CD14-positive monocyte (primary cell): ENCODE measurements around the gene SPESP1. TPM values are rescaled to one million over a fixed set of nuclear protein-coding genes. Genes with fewer than 3 reads are reported as not detected.
"Not testable (repeated sequence)": the region's sequence is repeated elsewhere in the genome, so short reads cannot be mapped to it uniquely, and the experiment has no call there.

Experiments used
- DNase-seq, 3 donors: peaks; one replicate each; pipeline ENCODE4 v3.0.0-alpha.2; 2011 to 2022
- H2AFZ ChIP-seq: 2 replicates; pipeline ENCODE4 v1.6.0; 2012; ENCODE audit warnings: mild to moderate bottlenecking, low read depth, low read length, inconsistent platforms; ENCODE audit not compliant: insufficient read depth, poor library complexity, severe bottlenecking
- H3K27ac ChIP-seq, 2 donors: 1 replicate in 1 of 2; 2 replicates in 1 of 2; pipeline ENCODE4 v1.5.1; 2012 to 2013; ENCODE audit warnings: low read length in 2 of 2, control low read depth in 1 of 2, inconsistent platforms in 1 of 2, low read depth in 1 of 2, mild to moderate bottlenecking in 1 of 2
- H3K27me3 ChIP-seq, 2 donors: one replicate each; pipeline versions ENCODE4 v1.6.0 to v1.6.1; 2011 to 2013; ENCODE audit warnings: low read length in 2 of 2; ENCODE audit not compliant: control insufficient read depth in 2 of 2, insufficient read depth in 2 of 2
- H3K36me3 ChIP-seq, 2 donors: replicated peaks in 1 of 2; 1 replicate in 1 of 2; 2 replicates in 1 of 2; pipeline versions ENCODE4 v1.5.1 to v1.6.1; 2012 to 2013; ENCODE audit warnings: low read length in 2 of 2, control low read depth in 1 of 2, inconsistent platforms in 1 of 2, mild to moderate bottlenecking in 1 of 2; ENCODE audit not compliant: insufficient read depth in 2 of 2, control insufficient read depth in 1 of 2
- H3K4me1 ChIP-seq, 2 donors: 1 replicate in 1 of 2; 2 replicates in 1 of 2; pipeline versions ENCODE4 v1.5.1 to v1.6.1; 2012 to 2013; ENCODE audit warnings: low read length in 2 of 2, control low read depth in 1 of 2, inconsistent platforms in 1 of 2, mild to moderate bottlenecking in 1 of 2, moderate library complexity in 1 of 2; ENCODE audit not compliant: insufficient read depth in 2 of 2, control insufficient read depth in 1 of 2
- H3K4me2 ChIP-seq: replicated peaks from 2 replicates; pipeline ENCODE3; 2012; ENCODE audit warnings: low read length, moderate library complexity, mild to moderate bottlenecking; ENCODE audit not compliant: poor library complexity, severe bottlenecking; ENCODE audit errors: extremely low read depth
- H3K4me3 ChIP-seq, 3 experiments: fragments of 200-600 bp in 1 of 3; sonication (generic) in 1 of 3; replicated peaks in 1 of 3; 1 replicate in 2 of 3; 2 replicates in 1 of 3; pipeline ENCODE4 v1.5.1; 2011 to 2013; ENCODE audit warnings: low read length in 3 of 3, mild to moderate bottlenecking in 3 of 3, control low read depth in 2 of 3, low read depth in 2 of 3, inconsistent platforms in 1 of 3, moderate library complexity in 1 of 3
- H3K79me2 ChIP-seq: 2 replicates; pipeline ENCODE4 v1.6.0; 2012; ENCODE audit warnings: mild to moderate bottlenecking, control low read depth, inconsistent platforms, low read length, moderate library complexity; ENCODE audit not compliant: insufficient read depth
- H3K9ac ChIP-seq: 2 replicates; pipeline ENCODE4 v1.6.0; 2017; ENCODE audit warnings: low read length, mild to moderate bottlenecking; ENCODE audit not compliant: insufficient read depth, poor library complexity, severe bottlenecking
- H3K9me3 ChIP-seq, 2 donors: replicated peaks in 1 of 2; 1 replicate in 1 of 2; 2 replicates in 1 of 2; pipeline versions ENCODE4 v1.5.1 to v1.6.1; 2012 to 2013; ENCODE audit warnings: low read length in 2 of 2, control low read depth in 1 of 2; ENCODE audit not compliant: control insufficient read depth in 1 of 2, insufficient read depth in 1 of 2
- H4K20me1 ChIP-seq: 2 replicates; pipeline ENCODE4 v1.6.0; 2012; ENCODE audit warnings: mild to moderate bottlenecking, low read length, control low read depth, moderate library complexity; ENCODE audit not compliant: insufficient read depth
- H3K27ac Mint-ChIP-seq, 7 donors: one replicate each; pipeline ENCODE4 v1.8.0; 2020; ENCODE audit warnings: mild to moderate bottlenecking in 7 of 7, mixed read lengths in 7 of 7, moderate library complexity in 6 of 7, inconsistent platforms in 2 of 7
- H3K27me3 Mint-ChIP-seq, 3 donors: one replicate each; pipeline ENCODE4 v1.8.0; 2021 to 2022; ENCODE audit warnings: low read depth in 3 of 3, mild to moderate bottlenecking in 3 of 3, mixed read lengths in 3 of 3, moderate library complexity in 3 of 3, inconsistent platforms in 1 of 3
- H3K36me3 Mint-ChIP-seq, 2 donors: one replicate each; pipeline ENCODE4 v1.8.0; 2020; ENCODE audit warnings: mixed read lengths in 2 of 2, inconsistent platforms in 1 of 2, mild to moderate bottlenecking in 1 of 2
- H3K4me1 Mint-ChIP-seq: one replicate; pipeline ENCODE4 v1.8.0; 2020; ENCODE audit warnings: mild to moderate bottlenecking, mixed read lengths
- H3K4me3 Mint-ChIP-seq, 2 donors: one replicate each; pipeline ENCODE4 v1.8.0; 2020; ENCODE audit warnings: mild to moderate bottlenecking in 2 of 2, mixed read lengths in 2 of 2, moderate library complexity in 1 of 2
- H3K9me3 Mint-ChIP-seq, 7 donors: one replicate each; pipeline ENCODE4 v1.8.0; 2020 to 2022; ENCODE audit warnings: mixed read lengths in 7 of 7, mild to moderate bottlenecking in 6 of 7, moderate library complexity in 6 of 7, inconsistent platforms in 2 of 7
- CTCF ChIP-seq: fragments of 200-600 bp; IDR thresholded peaks from one replicate; pipeline ENCODE4 v1.8.0; 2022; ENCODE audit warnings: antibody characterized with exemption, mild to moderate bottlenecking
- WGBS: methylation state at CpG from one replicate; pipeline ENCODE4 v1.1.5; 2013; ENCODE audit warnings: missing lambda C conversion rate; ENCODE audit not compliant: insufficient coverage; 5-methylcytosine and 5-hydroxymethylcytosine counted together
- intact Hi-C, 2 donors: fragments of 100-400 bp; cut with micrococcal nuclease; formaldehyde crosslinking; loops; one replicate each; pipeline versions ENCODE4 v1.15.0 to v1.15.1; 2023
- polyA plus RNA-seq, 3 donors: library from polyadenylated mRNA; depleted of rRNA in 1 of 3; unstranded in 2 of 3; stranded (reverse) in 1 of 3; fragments of 300-500 nt in 2 of 3; fragments of >200 nt in 1 of 3; fragmentation: Illumina TruSeq in 2 of 3; gene quantifications; 1 replicate in 2 of 3; 2 replicates in 1 of 3; pipeline ENCODE4 v1.2.3, GENCODE V29; 2012 to 2021

The SPESP1 gene
- polyA plus RNA-seq, 3 donors = 0.17 to 0.86 (median 0.47) TPM

GRCh38 chr15:68962465-68962864, 32.1 kb downstream of the SPESP1 start:
- Histone ChIP-seq H4K20me1 (no peaks in the 10 kb centered on the region), H3K4me2 (no peak overlapping the region), H3K27me3 (no peaks in the 10 kb centered on the region), H3K9me3 (no peaks in the 10 kb centered on the region), H2AFZ (no peak overlapping the region), H3K27ac (no peak overlapping the region), H3K9ac (no peak overlapping the region), H3K4me1 (no peaks in the 10 kb centered on the region), H3K4me3 (no peak overlapping the region), H3K79me2 (no peaks in the 10 kb centered on the region), H3K36me3 (no peaks in the 10 kb centered on the region)
- no peak overlapping the region for H3K27ac Mint-ChIP-seq
- peaks cover 1% of the 10 kb centered on the region for H3K4me1 Mint-ChIP-seq
- peaks cover 0 to 2% (median 1%) of the 10 kb centered on the region in 3 donors for H3K27me3 Mint-ChIP-seq
- no CpG with 5 or more reads among the region's 1 CpG for WGBS
- intact Hi-C loops = no loop called here
- no peak for DNase-seq
- no peaks in the 10 kb centered on the region for H3K36me3 Mint-ChIP-seq
- H3K9me3 Mint-ChIP-seq = peaks cover 0 to 14% (median 11%) of the 10 kb centered on the region in 7 donors
- H3K4me3 Mint-ChIP-seq = no peak overlapping the region
- no peak for TF ChIP-seq CTCF

GRCh38 chr15:68963719-68964118, 33.4 kb downstream of the SPESP1 start:
- H3K4me1 ChIP-seq, H3K27me3 ChIP-seq, H3K4me2 ChIP-seq, H3K4me3 Mint-ChIP-seq, H3K4me3 ChIP-seq, H4K20me1 ChIP-seq, DNase-seq, H3K9me3 ChIP-seq, H3K36me3 Mint-ChIP-seq, intact Hi-C loops, H3K27me3 Mint-ChIP-seq, H3K4me1 Mint-ChIP-seq, H3K79me2 ChIP-seq, H3K27ac Mint-ChIP-seq, H3K9ac ChIP-seq, H2AFZ ChIP-seq, H3K27ac ChIP-seq, H3K36me3 ChIP-seq: not testable (repeated sequence)
- WGBS = no CpG with 5 or more reads among the region's 7 CpGs
- H3K9me3 Mint-ChIP-seq = peaks cover 4 to 20% (median 11%) of the 10 kb centered on the region in 7 donors
